HG02623 (cell line): Measurements from ENCODE around the gene SPECC1L.

Experiments
- ATAC-seq: cut with Tn5 transposase; IDR thresholded peaks from one replicate; pipeline ENCODE4 v1.9.1; 2021; ENCODE audit warnings: moderate library complexity; ENCODE audit not compliant: unreplicated experiment

SPECC1L gene

GRCh38 chr22:24412274-24412673, 141.6 kb downstream of the SPECC1L start:
- no peak for ATAC-seq

- ATAC-seq = no peak
Observed at GRCh38 chr22:24413271-24413670, 142.6 kb downstream of the SPECC1L start.

GRCh38 chr22:24413736-24414385, 143.2 kb downstream of the SPECC1L start:
- no peak for ATAC-seq

- ATAC-seq = no peak
Observed at GRCh38 chr22:24414523-24414922, 143.9 kb downstream of the SPECC1L start.

- ATAC-seq = no peak
Observed at GRCh38 chr22:24414984-24415945, 144.6 kb downstream of the SPECC1L start.

GRCh38 chr22:24416095-24416494, 145.5 kb downstream of the SPECC1L start:
- ATAC-seq = no peak

- no peak for ATAC-seq
Observed at GRCh38 chr22:24416611-24417010, 146.0 kb downstream of the SPECC1L start.

GRCh38 chr22:24417200-24417599, 146.6 kb downstream of the SPECC1L start:
- no peak for ATAC-seq

- no peak for ATAC-seq
Observed at GRCh38 chr22:24417901-24418641, 147.4 kb downstream of the SPECC1L start.

- no peak for ATAC-seq
Observed at GRCh38 chr22:24418786-24419474, 148.3 kb downstream of the SPECC1L start.

- no peak for ATAC-seq
Observed at GRCh38 chr22:24419475-24419850, 148.8 kb downstream of the SPECC1L start.

GRCh38 chr22:24420072-24420976, 149.7 kb downstream of the SPECC1L start:
- no peak for ATAC-seq

GRCh38 chr22:24420977-24421343, 150.3 kb downstream of the SPECC1L start:
- ATAC-seq = no peak

GRCh38 chr22:24421428-24421931, 150.8 kb downstream of the SPECC1L start:
- no peak for ATAC-seq

GRCh38 chr22:24422102-24422665, 151.6 kb downstream of the SPECC1L start:
- ATAC-seq = no peak

- ATAC-seq = no peak
Observed at GRCh38 chr22:24423519-24424000, 152.9 kb downstream of the SPECC1L start.

- no peak for ATAC-seq
Observed at GRCh38 chr22:24424001-24424900, 153.6 kb downstream of the SPECC1L start.
